C4-2B (cell line): ENCODE measurements around the gene GJA3.
A peak's percentile ranks its signal among the peaks of the same experiment; 100 is the strongest.

Experiments
- H3K27ac ChIP-seq: fragments of 450-650 bp; 2 replicates; pipeline ENCODE4 v1.5.1; 2017
- ZFX ChIP-seq: fragments of 450-650 bp; IDR thresholded peaks from 2 replicates; pipeline ENCODE4 v1.6.1; 2017
- TF ChIP-seq, protein P1 (sequence below): fragments of 450-650 bp; conservative IDR thresholded peaks from 2 replicates; pipeline ENCODE4 v1.5.1; 2017; ENCODE audit warnings: mild to moderate bottlenecking

Gene GJA3

DNA sequence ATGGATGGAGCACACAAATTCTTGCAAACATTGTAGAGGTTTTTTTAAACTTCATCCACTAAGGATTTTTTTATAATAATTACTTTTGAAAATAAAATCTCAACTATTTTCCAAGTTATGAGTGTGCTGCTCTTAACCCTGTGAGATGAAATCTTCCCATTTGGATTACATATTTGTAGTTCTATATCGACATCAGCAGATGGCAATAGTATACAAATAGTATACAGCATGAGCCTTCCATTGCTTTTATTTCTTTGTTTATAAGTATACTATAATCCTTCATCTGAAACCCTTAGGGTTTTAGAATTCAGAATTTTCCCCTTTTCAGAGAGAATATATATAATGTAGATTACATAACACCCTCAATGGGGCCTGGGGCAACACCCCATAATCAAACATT is 70.5 kb downstream of the GJA3 start:
- H3K27ac ChIP-seq = no peak overlapping the region
- TF ChIP-seq, protein P1, sequence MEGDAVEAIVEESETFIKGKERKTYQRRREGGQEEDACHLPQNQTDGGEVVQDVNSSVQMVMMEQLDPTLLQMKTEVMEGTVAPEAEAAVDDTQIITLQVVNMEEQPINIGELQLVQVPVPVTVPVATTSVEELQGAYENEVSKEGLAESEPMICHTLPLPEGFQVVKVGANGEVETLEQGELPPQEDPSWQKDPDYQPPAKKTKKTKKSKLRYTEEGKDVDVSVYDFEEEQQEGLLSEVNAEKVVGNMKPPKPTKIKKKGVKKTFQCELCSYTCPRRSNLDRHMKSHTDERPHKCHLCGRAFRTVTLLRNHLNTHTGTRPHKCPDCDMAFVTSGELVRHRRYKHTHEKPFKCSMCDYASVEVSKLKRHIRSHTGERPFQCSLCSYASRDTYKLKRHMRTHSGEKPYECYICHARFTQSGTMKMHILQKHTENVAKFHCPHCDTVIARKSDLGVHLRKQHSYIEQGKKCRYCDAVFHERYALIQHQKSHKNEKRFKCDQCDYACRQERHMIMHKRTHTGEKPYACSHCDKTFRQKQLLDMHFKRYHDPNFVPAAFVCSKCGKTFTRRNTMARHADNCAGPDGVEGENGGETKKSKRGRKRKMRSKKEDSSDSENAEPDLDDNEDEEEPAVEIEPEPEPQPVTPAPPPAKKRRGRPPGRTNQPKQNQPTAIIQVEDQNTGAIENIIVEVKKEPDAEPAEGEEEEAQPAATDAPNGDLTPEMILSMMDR = peak; percentile 35
- no peak for TF ChIP-seq ZFX
